ENCODE measurements around the gene RASGEF1B.
A peak's percentile ranks its signal among the peaks of the same experiment; 100 is the strongest.

Gene RASGEF1B

GRCh38 chr4:81447566-81448229 lies 24.0 kb downstream of the RASGEF1B start:
- no peaks in the 10 kb centered on the region for H3K9me3 Mint-ChIP-seq
- no peak overlapping the region for H3K4me3 Mint-ChIP-seq
- CTCF ChIA-PET: no interaction called here
- peaks cover 3% of the 10 kb centered on the region for H3K36me3 Mint-ChIP-seq
- no peaks in the 10 kb centered on the region for H3K27me3 Mint-ChIP-seq
- no peak overlapping the region for H3K27ac Mint-ChIP-seq
- DNase-seq: no peak
- no peaks in the 10 kb centered on the region for H3K4me1 Mint-ChIP-seq

- Mint-ChIP-seq H3K36me3 (peaks cover 3% of the 10 kb centered on the region), H3K27me3 (no peaks in the 10 kb centered on the region), H3K9me3 (no peaks in the 10 kb centered on the region), H3K4me1 (no peaks in the 10 kb centered on the region), H3K4me3 (no peak overlapping the region), H3K27ac (no peak overlapping the region)
- DNase-seq: no peak
- CTCF ChIA-PET: interaction anchor here (2.1 kb wide), 1 partner anchor 10 kb away, joined by 5 read pairs; no protein-coding TSS in a partner anchor
These were observed 25.1 kb downstream of the RASGEF1B start for GRCh38 chr4:81446634-81447033.

GRCh38 chr4:81445196-81445595 lies 26.5 kb downstream of the RASGEF1B start:
- no peak for DNase-seq
- no peaks in the 10 kb centered on the region for H3K9me3 Mint-ChIP-seq
- H3K4me3 Mint-ChIP-seq: no peak overlapping the region
- H3K4me1 Mint-ChIP-seq: no peaks in the 10 kb centered on the region
- H3K36me3 Mint-ChIP-seq: peaks cover 3% of the 10 kb centered on the region
- no peak overlapping the region for H3K27ac Mint-ChIP-seq
- H3K27me3 Mint-ChIP-seq: no peaks in the 10 kb centered on the region
- CTCF ChIA-PET: interaction anchor here (1.6 to 2.1 kb wide), 2 partner anchors 9 to 17 kb away, joined by 3 to 5 read pairs; no protein-coding TSS in a partner anchor

GRCh38 chr4:81442484-81443085 lies 29.1 kb downstream of the RASGEF1B start:
- Mint-ChIP-seq H3K4me1 (no peaks in the 10 kb centered on the region), H3K27me3 (no peaks in the 10 kb centered on the region), H3K9me3 (no peaks in the 10 kb centered on the region), H3K4me3 (no peak overlapping the region), H3K27ac (no peak overlapping the region), H3K36me3 (peaks cover 13% of the 10 kb centered on the region)
- DNase-seq: no peak
- CTCF ChIA-PET: no interaction called here

GRCh38 chr4:81440949-81441348 lies 30.8 kb downstream of the RASGEF1B start:
- Mint-ChIP-seq H3K4me3 (no peak overlapping the region), H3K27ac (no peak overlapping the region), H3K4me1 (no peaks in the 10 kb centered on the region), H3K9me3 (no peaks in the 10 kb centered on the region), H3K27me3 (no peaks in the 10 kb centered on the region), H3K36me3 (peaks cover 13% of the 10 kb centered on the region)
- CTCF ChIA-PET: no interaction called here
- no peak for DNase-seq

GRCh38 chr4:81436941-81437574 lies 34.6 kb downstream of the RASGEF1B start:
- no peak overlapping the region for H3K4me3 Mint-ChIP-seq
- H3K27me3 Mint-ChIP-seq: no peaks in the 10 kb centered on the region
- peaks cover 7% of the 10 kb centered on the region for H3K4me1 Mint-ChIP-seq
- CTCF ChIA-PET: interaction anchor here (0.7 to 1.8 kb wide), 2 partner anchors 9 kb away, joined by 3 to 5 read pairs; no protein-coding TSS in a partner anchor
- peaks cover 9% of the 10 kb centered on the region for H3K36me3 Mint-ChIP-seq
- no peaks in the 10 kb centered on the region for H3K9me3 Mint-ChIP-seq
- H3K27ac Mint-ChIP-seq: no peak overlapping the region
- DNase-seq: no peak

GRCh38 chr4:81436096-81436495 lies 35.6 kb downstream of the RASGEF1B start:
- Mint-ChIP-seq H3K36me3 (peaks cover 9% of the 10 kb centered on the region), H3K4me1 (peaks cover 10% of the 10 kb centered on the region), H3K27me3 (no peaks in the 10 kb centered on the region), H3K9me3 (no peaks in the 10 kb centered on the region), H3K27ac (no peak overlapping the region), H3K4me3 (no peak overlapping the region)
- no peak for DNase-seq
- CTCF ChIA-PET: interaction anchor here (0.7 to 1.8 kb wide), 2 partner anchors 8 to 10 kb away, joined by 3 to 5 read pairs; no protein-coding TSS in a partner anchor

GRCh38 chr4:81432825-81433224 lies 38.9 kb downstream of the RASGEF1B start:
- peaks cover 10% of the 10 kb centered on the region for H3K4me1 Mint-ChIP-seq
- peak overlapping the region; percentile 65 for H3K27ac Mint-ChIP-seq
- no peaks in the 10 kb centered on the region for H3K27me3 Mint-ChIP-seq
- CTCF ChIA-PET: interaction anchor here (0.7 kb wide), 1 partner anchor 829 kb away, joined by 3 read pairs; no protein-coding TSS in a partner anchor
- H3K36me3 Mint-ChIP-seq: no peaks in the 10 kb centered on the region
- no peak for DNase-seq
- no peaks in the 10 kb centered on the region for H3K9me3 Mint-ChIP-seq
- no peak overlapping the region for H3K4me3 Mint-ChIP-seq

GRCh38 chr4:81431971-81432370 lies 39.7 kb downstream of the RASGEF1B start:
- Mint-ChIP-seq H3K27ac (no peak overlapping the region), H3K36me3 (no peaks in the 10 kb centered on the region), H3K27me3 (no peaks in the 10 kb centered on the region), H3K9me3 (no peaks in the 10 kb centered on the region), H3K4me1 (peaks cover 10% of the 10 kb centered on the region), H3K4me3 (no peak overlapping the region)
- no peak for DNase-seq
- CTCF ChIA-PET: interaction anchor here (1.1 kb wide), 1 partner anchor 35 kb away, joined by 3 read pairs; no protein-coding TSS in a partner anchor

- DNase-seq: no peak
- CTCF ChIA-PET: no interaction called here
- H3K27ac Mint-ChIP-seq: no peak overlapping the region
- no peaks in the 10 kb centered on the region for H3K36me3 Mint-ChIP-seq
- peaks cover 10% of the 10 kb centered on the region for H3K4me1 Mint-ChIP-seq
- no peaks in the 10 kb centered on the region for H3K9me3 Mint-ChIP-seq
- no peaks in the 10 kb centered on the region for H3K27me3 Mint-ChIP-seq
- no peak overlapping the region for H3K4me3 Mint-ChIP-seq
These were observed 42.1 kb downstream of the RASGEF1B start for GRCh38 chr4:81429607-81430006.

GRCh38 chr4:81429031-81429430 lies 42.7 kb downstream of the RASGEF1B start:
- Mint-ChIP-seq H3K36me3 (no peaks in the 10 kb centered on the region), H3K4me1 (peaks cover 10% of the 10 kb centered on the region), H3K27ac (no peak overlapping the region), H3K4me3 (no peak overlapping the region), H3K27me3 (no peaks in the 10 kb centered on the region), H3K9me3 (no peaks in the 10 kb centered on the region)
- DNase-seq: no peak
- CTCF ChIA-PET: no interaction called here

GRCh38 chr4:81428002-81428401 lies 43.7 kb downstream of the RASGEF1B start:
- Mint-ChIP-seq H3K4me1 (peaks cover 10% of the 10 kb centered on the region), H3K36me3 (no peaks in the 10 kb centered on the region), H3K4me3 (no peak overlapping the region), H3K27me3 (no peaks in the 10 kb centered on the region), H3K9me3 (no peaks in the 10 kb centered on the region), H3K27ac (no peak overlapping the region)
- CTCF ChIA-PET: interaction anchor here (0.7 to 1.6 kb wide), 3 partner anchors 8 to 774 kb away, joined by 3 read pairs; no protein-coding TSS in a partner anchor
- no peak for DNase-seq

GRCh38 chr4:81427344-81427821 lies 44.3 kb downstream of the RASGEF1B start:
- Mint-ChIP-seq H3K27me3 (no peaks in the 10 kb centered on the region), H3K4me1 (peaks cover 6% of the 10 kb centered on the region), H3K9me3 (no peaks in the 10 kb centered on the region), H3K27ac (no peak overlapping the region), H3K4me3 (no peak overlapping the region), H3K36me3 (no peaks in the 10 kb centered on the region)
- DNase-seq: no peak
- CTCF ChIA-PET: interaction anchor here (0.9 to 1.6 kb wide), 2 partner anchors 9 to 17 kb away, joined by 3 read pairs; no protein-coding TSS in a partner anchor

- no peaks in the 10 kb centered on the region for H3K9me3 Mint-ChIP-seq
- H3K4me1 Mint-ChIP-seq: no peaks in the 10 kb centered on the region
- no peak overlapping the region for H3K4me3 Mint-ChIP-seq
- no peaks in the 10 kb centered on the region for H3K27me3 Mint-ChIP-seq
- CTCF ChIA-PET: interaction anchor here (1.6 kb wide), 1 partner anchor 17 kb away, joined by 3 read pairs; no protein-coding TSS in a partner anchor
- no peak overlapping the region for H3K27ac Mint-ChIP-seq
- no peaks in the 10 kb centered on the region for H3K36me3 Mint-ChIP-seq
- DNase-seq: no peak
These were observed 44.9 kb downstream of the RASGEF1B start for GRCh38 chr4:81426770-81427289.
